ENCODE measurements around the gene C16orf89.
"Not testable (repeated sequence)": the region's sequence is repeated elsewhere in the genome, so short reads cannot be mapped to it uniquely, and the experiment has no call there.

C16orf89 gene

GRCh38 chr16:5054876-5055865 is 10.6 kb downstream of the C16orf89 start:
- Histone ChIP-seq H3K4me1 (ENCODE audit: insufficient read depth, low read length) (peaks cover 6% of the 10 kb centered on the region; the same call in 1 of the 2 replicates), H3K27ac (ENCODE audit: low read length) (no peak overlapping the region), H3K36me3 (ENCODE audit: insufficient read depth, low read depth, low read length) (no peaks in the 10 kb centered on the region), H3K4me3 (ENCODE audit: low read length) (no peak overlapping the region), H3K27me3 (ENCODE audit: insufficient read depth, low read length) (no peaks in the 10 kb centered on the region), H3K9ac (ENCODE audit: low read depth, low read length) (no peak overlapping the region; the same call in 1 of the 2 replicates), H3K9me3 (ENCODE audit: insufficient read depth, low read depth, low read length) (no peaks in the 10 kb centered on the region)

GRCh38 chr16:5046914-5047313 is 18.8 kb downstream of the C16orf89 start:
- H3K36me3 ChIP-seq (ENCODE audit: insufficient read depth, low read depth, low read length) = no peaks in the 10 kb centered on the region
- no peak overlapping the region for H3K9ac ChIP-seq (ENCODE audit: low read depth, low read length)
- H3K4me1 ChIP-seq (ENCODE audit: insufficient read depth, low read length) = no peaks in the 10 kb centered on the region
- H3K9me3 ChIP-seq (ENCODE audit: insufficient read depth, low read depth, low read length) = no peaks in the 10 kb centered on the region
- H3K4me3 ChIP-seq (ENCODE audit: low read length) = no peak overlapping the region
- H3K27ac ChIP-seq (ENCODE audit: low read length) = no peak overlapping the region
- no peaks in the 10 kb centered on the region for H3K27me3 ChIP-seq (ENCODE audit: insufficient read depth, low read length)

- Histone ChIP-seq H3K9me3 (ENCODE audit: insufficient read depth, low read depth, low read length) (no peaks in the 10 kb centered on the region), H3K4me3 (ENCODE audit: low read length) (no peak overlapping the region), H3K4me1 (ENCODE audit: insufficient read depth, low read length) (no peaks in the 10 kb centered on the region), H3K36me3 (ENCODE audit: insufficient read depth, low read depth, low read length) (no peaks in the 10 kb centered on the region), H3K27me3 (ENCODE audit: insufficient read depth, low read length) (no peaks in the 10 kb centered on the region), H3K9ac (ENCODE audit: low read depth, low read length) (no peak overlapping the region), H3K27ac (ENCODE audit: low read length) (no peak overlapping the region)
Observed at GRCh38 chr16:5045499-5046115, 20.1 kb downstream of the C16orf89 start.

GRCh38 chr16:5044581-5044980 is 21.2 kb downstream of the C16orf89 start:
- H3K9me3 ChIP-seq (ENCODE audit: insufficient read depth, low read depth, low read length); H3K27me3 ChIP-seq (ENCODE audit: insufficient read depth, low read length); H3K27ac ChIP-seq (ENCODE audit: low read length); H3K9ac ChIP-seq (ENCODE audit: low read depth, low read length); H3K36me3 ChIP-seq (ENCODE audit: insufficient read depth, low read depth, low read length); H3K4me3 ChIP-seq (ENCODE audit: low read length); H3K4me1 ChIP-seq (ENCODE audit: insufficient read depth, low read length): not testable (repeated sequence)

- Histone ChIP-seq H3K36me3 (ENCODE audit: insufficient read depth, low read depth, low read length) (no peaks in the 10 kb centered on the region), H3K27me3 (ENCODE audit: insufficient read depth, low read length) (no peaks in the 10 kb centered on the region), H3K4me3 (ENCODE audit: low read length) (no peak overlapping the region), H3K9ac (ENCODE audit: low read depth, low read length) (no peak overlapping the region), H3K9me3 (ENCODE audit: insufficient read depth, low read depth, low read length) (no peaks in the 10 kb centered on the region), H3K4me1 (ENCODE audit: insufficient read depth, low read length) (no peaks in the 10 kb centered on the region), H3K27ac (ENCODE audit: low read length) (no peak overlapping the region)
Observed at GRCh38 chr16:5044011-5044540, 21.7 kb downstream of the C16orf89 start.

- Histone ChIP-seq H3K9me3 (ENCODE audit: insufficient read depth, low read depth, low read length) (no peaks in the 10 kb centered on the region), H3K27ac (ENCODE audit: low read length) (no peak overlapping the region), H3K4me1 (ENCODE audit: insufficient read depth, low read length) (no peaks in the 10 kb centered on the region), H3K4me3 (ENCODE audit: low read length) (no peak overlapping the region), H3K9ac (ENCODE audit: low read depth, low read length) (no peak overlapping the region), H3K27me3 (ENCODE audit: insufficient read depth, low read length) (no peaks in the 10 kb centered on the region), H3K36me3 (ENCODE audit: insufficient read depth, low read depth, low read length) (no peaks in the 10 kb centered on the region)
Observed at GRCh38 chr16:5042574-5043171, 23.1 kb downstream of the C16orf89 start.

- no peaks in the 10 kb centered on the region for H3K9me3 ChIP-seq (ENCODE audit: insufficient read depth, low read depth, low read length)
- peaks cover under 1% of the 10 kb centered on the region; the same call in 1 of the 2 replicates for H3K4me1 ChIP-seq (ENCODE audit: insufficient read depth, low read length)
- no peak overlapping the region for H3K4me3 ChIP-seq (ENCODE audit: low read length)
- H3K36me3 ChIP-seq (ENCODE audit: insufficient read depth, low read depth, low read length) = no peaks in the 10 kb centered on the region
- no peaks in the 10 kb centered on the region for H3K27me3 ChIP-seq (ENCODE audit: insufficient read depth, low read length)
- H3K27ac ChIP-seq (ENCODE audit: low read length) = no peak overlapping the region
- no peak overlapping the region for H3K9ac ChIP-seq (ENCODE audit: low read depth, low read length)
Observed at GRCh38 chr16:5041600-5042133, 24.1 kb downstream of the C16orf89 start.

- Histone ChIP-seq H3K36me3 (ENCODE audit: insufficient read depth, low read depth, low read length) (no peaks in the 10 kb centered on the region), H3K9me3 (ENCODE audit: insufficient read depth, low read depth, low read length) (no peaks in the 10 kb centered on the region), H3K9ac (ENCODE audit: low read depth, low read length) (no peak overlapping the region), H3K27ac (ENCODE audit: low read length) (no peak overlapping the region), H3K4me3 (ENCODE audit: low read length) (no peak overlapping the region), H3K27me3 (ENCODE audit: insufficient read depth, low read length) (no peaks in the 10 kb centered on the region), H3K4me1 (ENCODE audit: insufficient read depth, low read length) (peaks cover 8% of the 10 kb centered on the region; the same call in 1 of the 2 replicates)
Observed at GRCh38 chr16:5040451-5040850, 25.3 kb downstream of the C16orf89 start.

- Histone ChIP-seq H3K36me3 (ENCODE audit: insufficient read depth, low read depth, low read length) (no peaks in the 10 kb centered on the region), H3K9ac (ENCODE audit: low read depth, low read length) (peak overlapping the region; percentile 61; the same call in 1 of the 2 replicates), H3K9me3 (ENCODE audit: insufficient read depth, low read depth, low read length) (no peaks in the 10 kb centered on the region), H3K4me3 (ENCODE audit: low read length) (peak overlapping the region; percentile 33; the same call in 1 of the 2 replicates), H3K27ac (ENCODE audit: low read length) (no peak overlapping the region), H3K4me1 (ENCODE audit: insufficient read depth, low read length) (peaks cover 12% of the 10 kb centered on the region; the same call in 1 of the 2 replicates), H3K27me3 (ENCODE audit: insufficient read depth, low read length) (peaks cover 7% of the 10 kb centered on the region)
Observed at GRCh38 chr16:5036228-5037156, 29.3 kb downstream of the C16orf89 start.

GRCh38 chr16:5035909-5036227 is 29.9 kb downstream of the C16orf89 start:
- no peaks in the 10 kb centered on the region for H3K9me3 ChIP-seq (ENCODE audit: insufficient read depth, low read depth, low read length)
- H3K4me3 ChIP-seq (ENCODE audit: low read length) = no peak overlapping the region

More at GRCh38 chr16:5035909-5036227, 29.9 kb downstream of the C16orf89 start:
- peaks cover 12% of the 10 kb centered on the region; the same call in 1 of the 2 replicates for H3K4me1 ChIP-seq (ENCODE audit: insufficient read depth, low read length)
- H3K9ac ChIP-seq (ENCODE audit: low read depth, low read length) = no peak overlapping the region; the same call in 1 of the 2 replicates
- H3K27me3 ChIP-seq (ENCODE audit: insufficient read depth, low read length) = peaks cover 7% of the 10 kb centered on the region
- no peaks in the 10 kb centered on the region for H3K36me3 ChIP-seq (ENCODE audit: insufficient read depth, low read depth, low read length)
- no peak overlapping the region for H3K27ac ChIP-seq (ENCODE audit: low read length)

Data from iPS-20b (cell line).